ENCODE results near the gene DCST1.
A peak's percentile ranks its signal among the peaks of the same experiment; 100 is the strongest.

Gene DCST1

GRCh38 chr1:155005076-155006011 is 28.3 kb upstream of the DCST1 start:
- peaks cover 41% of the 10 kb centered on the region for H3K4me1 Mint-ChIP-seq (ENCODE audit: low read depth)
- H3K27me3 Mint-ChIP-seq (ENCODE audit: low read depth): no peaks in the 10 kb centered on the region
- H3K4me3 Mint-ChIP-seq: peak overlapping the region; percentile 88

GRCh38 chr1:155006601-155007101 is 27.0 kb upstream of the DCST1 start:
- peak overlapping the region; percentile 81 for H3K4me3 Mint-ChIP-seq
- peaks cover 48% of the 10 kb centered on the region for H3K4me1 Mint-ChIP-seq (ENCODE audit: low read depth)
- H3K27me3 Mint-ChIP-seq (ENCODE audit: low read depth): no peaks in the 10 kb centered on the region
- no peaks in the 10 kb centered on the region for H3K9me3 Mint-ChIP-seq
- H3K27ac Mint-ChIP-seq: peak overlapping the region; percentile 96
- peaks cover 19% of the 10 kb centered on the region for H3K36me3 Mint-ChIP-seq (ENCODE audit: low read depth)

More at GRCh38 chr1:155005076-155006011, 28.3 kb upstream of the DCST1 start:
- peaks cover 15% of the 10 kb centered on the region for H3K36me3 Mint-ChIP-seq (ENCODE audit: low read depth)
- H3K9me3 Mint-ChIP-seq: no peaks in the 10 kb centered on the region
- peak overlapping the region; percentile 96 for H3K27ac Mint-ChIP-seq

GRCh38 chr1:155007251-155007828 is 26.3 kb upstream of the DCST1 start:
- no peaks in the 10 kb centered on the region for H3K9me3 Mint-ChIP-seq
- peak overlapping the region; percentile 96 for H3K27ac Mint-ChIP-seq
- H3K4me3 Mint-ChIP-seq: peak overlapping the region; percentile 81
- H3K4me1 Mint-ChIP-seq (ENCODE audit: low read depth): peaks cover 52% of the 10 kb centered on the region
- H3K36me3 Mint-ChIP-seq (ENCODE audit: low read depth): peaks cover 19% of the 10 kb centered on the region
- H3K27me3 Mint-ChIP-seq (ENCODE audit: low read depth): no peaks in the 10 kb centered on the region

- H3K4me3 Mint-ChIP-seq: peak overlapping the region; percentile 98
- H3K27me3 Mint-ChIP-seq (ENCODE audit: low read depth): no peaks in the 10 kb centered on the region
- H3K9me3 Mint-ChIP-seq: no peaks in the 10 kb centered on the region
- H3K27ac Mint-ChIP-seq: peak overlapping the region; percentile 97
- H3K36me3 Mint-ChIP-seq (ENCODE audit: low read depth): peaks cover 25% of the 10 kb centered on the region
- H3K4me1 Mint-ChIP-seq (ENCODE audit: low read depth): peaks cover 61% of the 10 kb centered on the region
Measured at GRCh38 chr1:155008015-155008941, 25.3 kb upstream of the DCST1 start.

- Mint-ChIP-seq H3K4me3 (peak overlapping the region; percentile 98), H3K36me3 (ENCODE audit: low read depth) (peaks cover 29% of the 10 kb centered on the region), H3K9me3 (no peaks in the 10 kb centered on the region), H3K27me3 (ENCODE audit: low read depth) (no peaks in the 10 kb centered on the region), H3K27ac (peak overlapping the region; percentile 97), H3K4me1 (ENCODE audit: low read depth) (peaks cover 64% of the 10 kb centered on the region)
Measured at GRCh38 chr1:155009221-155009711, 24.4 kb upstream of the DCST1 start.

- Mint-ChIP-seq H3K4me1 (ENCODE audit: low read depth) (peaks cover 62% of the 10 kb centered on the region), H3K27ac (peak overlapping the region; percentile 97), H3K9me3 (no peaks in the 10 kb centered on the region), H3K36me3 (ENCODE audit: low read depth) (peaks cover 31% of the 10 kb centered on the region), H3K27me3 (ENCODE audit: low read depth) (no peaks in the 10 kb centered on the region), H3K4me3 (peak overlapping the region; percentile 98)
Measured at GRCh38 chr1:155009742-155010141, 23.9 kb upstream of the DCST1 start.

- Mint-ChIP-seq H3K36me3 (ENCODE audit: low read depth) (peaks cover 31% of the 10 kb centered on the region), H3K4me1 (ENCODE audit: low read depth) (peaks cover 59% of the 10 kb centered on the region), H3K27ac (peak overlapping the region; percentile 97), H3K27me3 (ENCODE audit: low read depth) (no peaks in the 10 kb centered on the region), H3K9me3 (no peaks in the 10 kb centered on the region), H3K4me3 (peak overlapping the region; percentile 98)
Measured at GRCh38 chr1:155010211-155010918, 23.3 kb upstream of the DCST1 start.

GRCh38 chr1:155011004-155011416 is 22.6 kb upstream of the DCST1 start:
- H3K27me3 Mint-ChIP-seq (ENCODE audit: low read depth): no peaks in the 10 kb centered on the region
- no peaks in the 10 kb centered on the region for H3K9me3 Mint-ChIP-seq
- peaks cover 59% of the 10 kb centered on the region for H3K4me1 Mint-ChIP-seq (ENCODE audit: low read depth)
- H3K4me3 Mint-ChIP-seq: peak overlapping the region; percentile 98
- H3K27ac Mint-ChIP-seq: peak overlapping the region; percentile 80
- peaks cover 37% of the 10 kb centered on the region for H3K36me3 Mint-ChIP-seq (ENCODE audit: low read depth)

- Mint-ChIP-seq H3K36me3 (ENCODE audit: low read depth) (peaks cover 42% of the 10 kb centered on the region), H3K4me1 (ENCODE audit: low read depth) (peaks cover 59% of the 10 kb centered on the region), H3K27me3 (ENCODE audit: low read depth) (no peaks in the 10 kb centered on the region), H3K9me3 (no peaks in the 10 kb centered on the region), H3K27ac (peak overlapping the region; percentile 88), H3K4me3 (peak overlapping the region; percentile 98)
Measured at GRCh38 chr1:155011437-155012025, 22.1 kb upstream of the DCST1 start.

GRCh38 chr1:155012026-155012546 is 21.5 kb upstream of the DCST1 start:
- Mint-ChIP-seq H3K9me3 (no peaks in the 10 kb centered on the region), H3K36me3 (ENCODE audit: low read depth) (peaks cover 43% of the 10 kb centered on the region), H3K27me3 (ENCODE audit: low read depth) (no peaks in the 10 kb centered on the region), H3K4me1 (ENCODE audit: low read depth) (peaks cover 60% of the 10 kb centered on the region), H3K27ac (peak overlapping the region; percentile 88), H3K4me3 (peak overlapping the region; percentile 84)

- no peaks in the 10 kb centered on the region for H3K27me3 Mint-ChIP-seq (ENCODE audit: low read depth)
- peak overlapping the region; percentile 88 for H3K27ac Mint-ChIP-seq
- peak overlapping the region; percentile 84 for H3K4me3 Mint-ChIP-seq
- no peaks in the 10 kb centered on the region for H3K9me3 Mint-ChIP-seq
- H3K4me1 Mint-ChIP-seq (ENCODE audit: low read depth): peaks cover 64% of the 10 kb centered on the region
- H3K36me3 Mint-ChIP-seq (ENCODE audit: low read depth): peaks cover 43% of the 10 kb centered on the region
Measured at GRCh38 chr1:155012776-155013602, 20.6 kb upstream of the DCST1 start.

- Mint-ChIP-seq H3K4me1 (ENCODE audit: low read depth) (peaks cover 61% of the 10 kb centered on the region), H3K27ac (peak overlapping the region; percentile 88), H3K9me3 (no peaks in the 10 kb centered on the region), H3K27me3 (ENCODE audit: low read depth) (no peaks in the 10 kb centered on the region), H3K36me3 (ENCODE audit: low read depth) (peaks cover 45% of the 10 kb centered on the region), H3K4me3 (peak overlapping the region; percentile 84)
Measured at GRCh38 chr1:155013632-155014031, 20.0 kb upstream of the DCST1 start.
